Spleen (tissue), 7 donors: ENCODE measurements around the gene MRAP2.

Experiments
- CTCF ChIP-seq, 11 experiments: fragments of 200-600 bp in 7 of 11; fragments of 450-650 bp in 4 of 11; sonication (generic) in 4 of 11; IDR thresholded peaks in 8 of 11; conservative IDR thresholded peaks in 3 of 11; 1 replicate in 7 of 11; 2 replicates in 4 of 11; pipeline versions ENCODE4 v1.4.0 to v1.8.0; 2016 to 2021; ENCODE audit warnings: antibody characterized with exemption in 11 of 11, inconsistent platforms in 4 of 11, mild to moderate bottlenecking in 1 of 11
- POLR2A ChIP-seq, 3 donors: fragments of 450-650 bp; IDR thresholded peaks; one replicate each; pipeline ENCODE4 v1.5.1; 2017; ENCODE audit warnings: antibody characterized with exemption in 3 of 3, mild to moderate bottlenecking in 1 of 3
- donor health status: DM: no; HTN: no; CAD: no; lungs with moderate emphysema.
- donor health status: DM: no; HTN: no; CAD: no.
- donor health status: DM: no; HTN: no; CAD: no.

DNA sequence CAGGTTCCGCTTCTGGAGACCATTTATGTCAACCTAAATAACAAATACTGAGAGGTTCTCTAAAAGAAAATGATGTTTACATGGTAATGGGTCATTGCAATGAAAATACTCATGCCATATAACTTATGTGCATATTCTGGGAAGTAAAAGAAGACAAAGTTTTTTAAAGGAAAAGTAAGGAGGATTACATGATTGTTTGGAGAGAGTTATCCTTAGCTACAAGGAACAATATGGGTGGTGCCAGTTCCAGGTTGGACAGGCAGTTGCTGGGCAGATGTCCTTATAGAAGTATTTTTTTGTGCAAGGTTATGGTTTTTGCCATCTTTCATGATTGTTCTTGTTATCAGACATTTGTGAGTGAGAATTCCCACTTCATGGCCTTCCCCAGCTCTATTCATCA, 52.5 kb downstream of the MRAP2 start:
- TF ChIP-seq CTCF (IDR thresholded peaks at IDR 0.05 in 8 of 11, conservative IDR thresholded peaks at IDR 0.05 in 3 of 11) (no peak), POLR2A (IDR thresholded peaks at IDR 0.05) (no peak)
